HG02759 (cell line): ENCODE data around the gene IL2RG.

Experiments used
- ATAC-seq: cut with Tn5 transposase; IDR thresholded peaks from one replicate; pipeline ENCODE4 v1.9.1; 2021; ENCODE audit warnings: mild to moderate bottlenecking, moderate library complexity; ENCODE audit not compliant: unreplicated experiment

Gene IL2RG

GRCh38 chrX:71111141-71111843, at the start of gene IL2RG:
TSS of gene IL2RG (minus strand) at chrX:71111577. CDS start at chrX:71111539, 38 bp downstream.
- peak; percentile 96 for ATAC-seq

GRCh38 chrX:71160475-71160874, 49.1 kb upstream of the IL2RG start:
- no peak for ATAC-seq

GRCh38 chrX:71159335-71159734, 48.0 kb upstream of the IL2RG start:
- no peak for ATAC-seq

- ATAC-seq = no peak
These were observed 47.2 kb upstream of the IL2RG start for GRCh38 chrX:71158603-71159002.

- no peak for ATAC-seq
These were observed 43.3 kb upstream of the IL2RG start for GRCh38 chrX:71154641-71155040.

- ATAC-seq = no peak
These were observed 42.8 kb upstream of the IL2RG start for GRCh38 chrX:71154196-71154595.

GRCh38 chrX:71151366-71151765, 40.0 kb upstream of the IL2RG start:
- ATAC-seq = no peak

GRCh38 chrX:71148278-71148663, 36.9 kb upstream of the IL2RG start:
- ATAC-seq = no peak

- no peak for ATAC-seq
These were observed 36.3 kb upstream of the IL2RG start for GRCh38 chrX:71147496-71148277.

GRCh38 chrX:71144651-71145050, 33.3 kb upstream of the IL2RG start, which contains the start of gene NLGN3:
TSS of gene NLGN3 (plus strand) at chrX:71144841. CDS start at chrX:71147750, 2,909 bp downstream.
- ATAC-seq = no peak

GRCh38 chrX:71143508-71143907, 32.1 kb upstream of the IL2RG start:
- no peak for ATAC-seq

GRCh38 chrX:71140440-71140839, 29.1 kb upstream of the IL2RG start:
- no peak for ATAC-seq

- no peak for ATAC-seq
These were observed 20.1 kb upstream of the IL2RG start for GRCh38 chrX:71131510-71131909.

- peak; percentile 58 for ATAC-seq
These were observed 17.8 kb upstream of the IL2RG start for GRCh38 chrX:71128915-71129765.

- ATAC-seq = no peak
These were observed 16.9 kb upstream of the IL2RG start for GRCh38 chrX:71128166-71128833.

- ATAC-seq = peak; percentile 9
These were observed 7.7 kb upstream of the IL2RG start for GRCh38 chrX:71118985-71119535.

GRCh38 chrX:71118032-71118984, 6.9 kb upstream of the IL2RG start, which contains the start of gene MED12:
TSS of gene MED12 (plus strand) at chrX:71118596. CDS start at chrX:71118755, 159 bp downstream.
- peak; percentile 96 for ATAC-seq

- no peak for ATAC-seq
These were observed 6.0 kb upstream of the IL2RG start for GRCh38 chrX:71117358-71117757.

GRCh38 chrX:71111921-71112431, 599 bp upstream of the IL2RG start:
- peak; percentile 30 for ATAC-seq
